NCI-H460 (cell line): ENCODE measurements around the gene ABHD16A. TPM values are rescaled to one million over a fixed set of nuclear protein-coding genes. Genes with fewer than 3 reads are reported as not detected.

Experiments
- DNase-seq: peaks from one replicate; pipeline ENCODE4 v3.0.0-alpha.2; 2016; ENCODE audit warnings: low read depth; ENCODE audit errors: extremely low read depth
- polyA plus RNA-seq: library from polyadenylated mRNA; depleted of rRNA; stranded (reverse); fragments of >200 nt; gene quantifications from 2 replicates; pipeline ENCODE4 v1.2.3, GENCODE V29; 2014; cell fraction: nucleus; rRNA removed
- total RNA-seq: library from RNA; depleted of rRNA; stranded (reverse); fragments of >200 nt; shearing (Covaris generic); gene quantifications from 2 replicates; pipeline ENCODE4 v1.2.3, GENCODE V29; 2014; rRNA removed

ABHD16A gene
- 40.5 and 55.7 TPM in 2 replicates for total RNA-seq
- 88.5 and 91.8 TPM in 2 replicates for polyA plus RNA-seq

- DNase-seq, result peak; percentile 95
Observed at GRCh38 chr6:31702819-31703716, at the start of gene ABHD16A. Gene ABHD16A (minus strand): TSS chr6:31703324. CDS start chr6:31703281, 43 bp downstream.

GRCh38 chr6:31752739-31753319, 49.7 kb upstream of the ABHD16A start:
- DNase-seq, result no peak

GRCh38 chr6:31750411-31751022, 47.4 kb upstream of the ABHD16A start:
- DNase-seq, result no peak

GRCh38 chr6:31749301-31750036, 46.3 kb upstream of the ABHD16A start:
- DNase-seq, result no peak

GRCh38 chr6:31744422-31744821, 41.3 kb upstream of the ABHD16A start:
- DNase-seq, result no peak

- DNase-seq, result no peak
Observed at GRCh38 chr6:31742894-31743293, 39.8 kb upstream of the ABHD16A start.

GRCh38 chr6:31741815-31742214, 38.7 kb upstream of the ABHD16A start:
- no peak for DNase-seq

- DNase-seq, result no peak
Observed at GRCh38 chr6:31740397-31741223, 37.5 kb upstream of the ABHD16A start.

- peak; percentile 97 for DNase-seq
Observed at GRCh38 chr6:31739639-31740396, 36.7 kb upstream of the ABHD16A start, which contains the start of gene MSH5. Gene MSH5 (plus strand): TSS chr6:31740005. CDS start chr6:31740467, 462 bp downstream.

GRCh38 chr6:31737991-31738979, 35.2 kb upstream of the ABHD16A start:
- DNase-seq, result no peak

- no peak for DNase-seq
Observed at GRCh38 chr6:31737315-31737990, 34.3 kb upstream of the ABHD16A start.

GRCh38 chr6:31736768-31737314, 33.7 kb upstream of the ABHD16A start:
- no peak for DNase-seq

GRCh38 chr6:31736021-31736767, 33.1 kb upstream of the ABHD16A start, which contains the start of gene CLIC1:
Gene CLIC1 (minus strand): TSS chr6:31736530. CDS start chr6:31736300, 230 bp downstream.
- peak; percentile 73 for DNase-seq

GRCh38 chr6:31734821-31735406, 31.8 kb upstream of the ABHD16A start:
- no peak for DNase-seq

GRCh38 chr6:31734247-31734820, 31.2 kb upstream of the ABHD16A start:
- DNase-seq, result no peak
